ENCODE data around the gene NFKBIA.

DNA sequence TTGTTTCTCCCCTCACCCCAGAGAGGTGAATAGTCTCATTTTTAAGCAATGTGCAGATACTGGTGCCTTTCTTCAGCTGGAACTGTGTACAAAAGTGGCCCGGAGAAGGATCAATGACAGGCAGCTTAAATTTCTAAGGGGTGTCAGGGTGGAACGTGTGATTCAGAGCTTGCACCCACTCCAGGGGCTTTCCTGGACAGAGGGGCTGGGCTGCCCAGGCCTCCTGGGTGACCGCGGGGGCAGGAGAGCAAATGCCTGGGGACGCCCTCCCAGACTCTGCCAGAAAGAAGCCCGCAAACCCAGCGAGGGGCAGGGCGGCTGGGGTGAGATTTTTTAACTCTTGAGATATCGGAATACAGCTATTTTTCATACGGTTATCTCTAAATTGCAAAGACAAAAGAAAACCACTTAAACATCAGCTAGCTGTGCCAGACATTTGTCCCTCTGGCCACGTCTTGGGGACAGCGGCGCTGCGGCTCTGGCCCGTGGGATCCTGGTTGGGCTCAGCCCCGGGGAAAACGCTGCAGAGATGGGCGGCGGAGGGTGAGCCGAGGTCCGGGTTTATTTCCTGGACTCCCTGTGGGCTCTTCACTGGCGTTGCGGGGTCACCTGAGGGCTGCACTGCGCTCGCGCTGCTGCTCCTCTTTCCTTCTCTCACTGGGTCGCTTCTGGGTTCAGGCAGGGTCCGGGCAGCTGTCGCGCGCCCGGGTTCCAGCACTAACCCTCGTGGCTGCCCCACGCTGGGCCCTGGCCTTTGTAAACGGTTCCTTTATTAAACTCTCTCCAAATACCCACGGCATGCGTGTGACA lies 35.8 kb downstream of the NFKBIA start:
- TF ChIP-seq, protein P1, sequence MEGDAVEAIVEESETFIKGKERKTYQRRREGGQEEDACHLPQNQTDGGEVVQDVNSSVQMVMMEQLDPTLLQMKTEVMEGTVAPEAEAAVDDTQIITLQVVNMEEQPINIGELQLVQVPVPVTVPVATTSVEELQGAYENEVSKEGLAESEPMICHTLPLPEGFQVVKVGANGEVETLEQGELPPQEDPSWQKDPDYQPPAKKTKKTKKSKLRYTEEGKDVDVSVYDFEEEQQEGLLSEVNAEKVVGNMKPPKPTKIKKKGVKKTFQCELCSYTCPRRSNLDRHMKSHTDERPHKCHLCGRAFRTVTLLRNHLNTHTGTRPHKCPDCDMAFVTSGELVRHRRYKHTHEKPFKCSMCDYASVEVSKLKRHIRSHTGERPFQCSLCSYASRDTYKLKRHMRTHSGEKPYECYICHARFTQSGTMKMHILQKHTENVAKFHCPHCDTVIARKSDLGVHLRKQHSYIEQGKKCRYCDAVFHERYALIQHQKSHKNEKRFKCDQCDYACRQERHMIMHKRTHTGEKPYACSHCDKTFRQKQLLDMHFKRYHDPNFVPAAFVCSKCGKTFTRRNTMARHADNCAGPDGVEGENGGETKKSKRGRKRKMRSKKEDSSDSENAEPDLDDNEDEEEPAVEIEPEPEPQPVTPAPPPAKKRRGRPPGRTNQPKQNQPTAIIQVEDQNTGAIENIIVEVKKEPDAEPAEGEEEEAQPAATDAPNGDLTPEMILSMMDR (IDR thresholded peaks at IDR 0.05; ENCODE audit: insufficient read depth, low read length) = no peak
- TF ChIP-seq, protein P2, sequence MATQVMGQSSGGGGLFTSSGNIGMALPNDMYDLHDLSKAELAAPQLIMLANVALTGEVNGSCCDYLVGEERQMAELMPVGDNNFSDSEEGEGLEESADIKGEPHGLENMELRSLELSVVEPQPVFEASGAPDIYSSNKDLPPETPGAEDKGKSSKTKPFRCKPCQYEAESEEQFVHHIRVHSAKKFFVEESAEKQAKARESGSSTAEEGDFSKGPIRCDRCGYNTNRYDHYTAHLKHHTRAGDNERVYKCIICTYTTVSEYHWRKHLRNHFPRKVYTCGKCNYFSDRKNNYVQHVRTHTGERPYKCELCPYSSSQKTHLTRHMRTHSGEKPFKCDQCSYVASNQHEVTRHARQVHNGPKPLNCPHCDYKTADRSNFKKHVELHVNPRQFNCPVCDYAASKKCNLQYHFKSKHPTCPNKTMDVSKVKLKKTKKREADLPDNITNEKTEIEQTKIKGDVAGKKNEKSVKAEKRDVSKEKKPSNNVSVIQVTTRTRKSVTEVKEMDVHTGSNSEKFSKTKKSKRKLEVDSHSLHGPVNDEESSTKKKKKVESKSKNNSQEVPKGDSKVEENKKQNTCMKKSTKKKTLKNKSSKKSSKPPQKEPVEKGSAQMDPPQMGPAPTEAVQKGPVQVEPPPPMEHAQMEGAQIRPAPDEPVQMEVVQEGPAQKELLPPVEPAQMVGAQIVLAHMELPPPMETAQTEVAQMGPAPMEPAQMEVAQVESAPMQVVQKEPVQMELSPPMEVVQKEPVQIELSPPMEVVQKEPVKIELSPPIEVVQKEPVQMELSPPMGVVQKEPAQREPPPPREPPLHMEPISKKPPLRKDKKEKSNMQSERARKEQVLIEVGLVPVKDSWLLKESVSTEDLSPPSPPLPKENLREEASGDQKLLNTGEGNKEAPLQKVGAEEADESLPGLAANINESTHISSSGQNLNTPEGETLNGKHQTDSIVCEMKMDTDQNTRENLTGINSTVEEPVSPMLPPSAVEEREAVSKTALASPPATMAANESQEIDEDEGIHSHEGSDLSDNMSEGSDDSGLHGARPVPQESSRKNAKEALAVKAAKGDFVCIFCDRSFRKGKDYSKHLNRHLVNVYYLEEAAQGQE (IDR thresholded peaks at IDR 0.05; ENCODE audit: insufficient replicate concordance, low read depth) = no peak

Measured in HL-60 (cell line).